Breast epithelium (tissue), 4 donors: Measurements from ENCODE around the gene DBI. TPM values are rescaled to one million over a fixed set of nuclear protein-coding genes. Genes with fewer than 3 reads are reported as not detected.
A peak's percentile ranks its signal among the peaks of the same experiment; 100 is the strongest.

ENCODE experiments used
- DNase-seq, 2 donors: peaks; one replicate each; pipeline ENCODE4 v3.0.0-alpha.2; 2019; ENCODE audit warnings: low spot score in 2 of 2
- H3K27ac ChIP-seq, 2 donors: fragments of 200-600 bp; sonication (generic) in 1 of 2; one replicate each; pipeline ENCODE4 v1.5.1; 2016 to 2019; ENCODE audit warnings: mild to moderate bottlenecking in 1 of 2
- H3K27me3 ChIP-seq, 2 donors: fragments of 200-600 bp; sonication (generic) in 1 of 2; one replicate each; pipeline versions ENCODE4 v1.5.1 to v1.6.0; 2017 to 2019; ENCODE audit warnings: control low read depth in 1 of 2, mild to moderate bottlenecking in 1 of 2
- H3K36me3 ChIP-seq: fragments of 200-600 bp; one replicate; pipeline ENCODE4 v1.5.1; 2019
- H3K4me1 ChIP-seq, 2 donors: fragments of 200-600 bp; sonication (generic); one replicate each; pipeline ENCODE4 v1.5.1; 2016 to 2019; ENCODE audit warnings: control low read depth in 1 of 2
- H3K4me3 ChIP-seq, 3 donors: fragments of 200-600 bp; sonication (generic); 1 replicate in 2 of 3; 2 replicates in 1 of 3; pipeline ENCODE4 v1.5.1; 2016 to 2019; ENCODE audit warnings: mild to moderate bottlenecking in 3 of 3, moderate library complexity in 2 of 3
- H3K9me3 ChIP-seq, 2 donors: fragments of 200-600 bp; sonication (generic) in 1 of 2; one replicate each; pipeline ENCODE4 v1.5.1; 2016 to 2019; ENCODE audit warnings: control low read depth in 1 of 2
- POLR2A ChIP-seq: fragments of 450-650 bp; IDR thresholded peaks from one replicate; pipeline ENCODE4 v1.6.1; 2016; ENCODE audit warnings: antibody characterized with exemption, mild to moderate bottlenecking, moderate library complexity
- POLR2AphosphoS5 ChIP-seq, 3 donors: sonication (generic); formaldehyde crosslinking; IDR thresholded peaks; one replicate each; pipeline ENCODE4 v1.6.1; 2017; ENCODE audit warnings: antibody characterized with exemption in 3 of 3
- intact Hi-C: fragments of 100-400 bp; cut with DNase I; formaldehyde crosslinking; loops from one replicate; pipeline ENCODE4 v1.15.1; 2023; ENCODE audit warnings: low total_unique reads
- total RNA-seq, 3 donors: library from RNA; depleted of rRNA; stranded (reverse); fragments of >200 nt; gene quantifications; one replicate each; pipeline ENCODE4 v1.1.0, GENCODE V29; 2016
- TF ChIP-seq, protein P1 (sequence below), 3 donors: fragments of 450-650 bp; IDR thresholded peaks; one replicate each; pipeline ENCODE4 v1.5.1; 2016 to 2017; ENCODE audit warnings: antibody characterized with exemption in 3 of 3, mild to moderate bottlenecking in 3 of 3, moderate library complexity in 3 of 3

Gene DBI
- total RNA-seq, 3 donors from 2014 or later: 160 to 236 (median 202) TPM

DNA sequence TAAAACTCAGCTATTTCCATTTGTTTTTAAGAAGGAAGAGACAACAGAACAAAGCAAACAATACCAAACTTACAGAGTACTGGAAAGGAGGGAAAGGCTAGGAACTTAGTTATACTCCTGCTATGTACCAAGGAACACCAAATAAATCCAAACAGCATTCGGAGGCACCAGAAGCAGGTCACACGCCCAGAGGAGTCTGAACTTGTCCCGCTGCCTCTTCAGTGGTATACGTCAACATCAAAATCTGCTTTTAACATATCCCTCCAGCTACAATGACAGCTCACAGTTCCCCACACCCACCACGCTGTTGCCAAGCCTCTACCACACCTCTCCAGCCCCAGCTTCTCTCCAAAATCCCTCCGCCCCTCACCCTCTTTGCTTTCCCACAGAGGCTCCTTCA, 17.5 kb upstream of the DBI start:
- H3K9me3 ChIP-seq: no peaks in the 10 kb centered on the region
- DNase-seq: no peak
- TF ChIP-seq POLR2AphosphoS5 (IDR thresholded peaks at IDR 0.05): no peak
- TF ChIP-seq, protein P1, sequence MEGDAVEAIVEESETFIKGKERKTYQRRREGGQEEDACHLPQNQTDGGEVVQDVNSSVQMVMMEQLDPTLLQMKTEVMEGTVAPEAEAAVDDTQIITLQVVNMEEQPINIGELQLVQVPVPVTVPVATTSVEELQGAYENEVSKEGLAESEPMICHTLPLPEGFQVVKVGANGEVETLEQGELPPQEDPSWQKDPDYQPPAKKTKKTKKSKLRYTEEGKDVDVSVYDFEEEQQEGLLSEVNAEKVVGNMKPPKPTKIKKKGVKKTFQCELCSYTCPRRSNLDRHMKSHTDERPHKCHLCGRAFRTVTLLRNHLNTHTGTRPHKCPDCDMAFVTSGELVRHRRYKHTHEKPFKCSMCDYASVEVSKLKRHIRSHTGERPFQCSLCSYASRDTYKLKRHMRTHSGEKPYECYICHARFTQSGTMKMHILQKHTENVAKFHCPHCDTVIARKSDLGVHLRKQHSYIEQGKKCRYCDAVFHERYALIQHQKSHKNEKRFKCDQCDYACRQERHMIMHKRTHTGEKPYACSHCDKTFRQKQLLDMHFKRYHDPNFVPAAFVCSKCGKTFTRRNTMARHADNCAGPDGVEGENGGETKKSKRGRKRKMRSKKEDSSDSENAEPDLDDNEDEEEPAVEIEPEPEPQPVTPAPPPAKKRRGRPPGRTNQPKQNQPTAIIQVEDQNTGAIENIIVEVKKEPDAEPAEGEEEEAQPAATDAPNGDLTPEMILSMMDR (IDR thresholded peaks at IDR 0.05): no peak
- no peak for TF ChIP-seq POLR2A
- intact Hi-C loops: no loop called here
- H3K4me1 ChIP-seq: no peaks in the 10 kb centered on the region
- no peak overlapping the region for H3K4me3 ChIP-seq
- no peaks in the 10 kb centered on the region for H3K36me3 ChIP-seq
- H3K27me3 ChIP-seq: no peaks in the 10 kb centered on the region
- peak overlapping the region in 1 of 2 donors; percentile 16 for H3K27ac ChIP-seq

DNA sequence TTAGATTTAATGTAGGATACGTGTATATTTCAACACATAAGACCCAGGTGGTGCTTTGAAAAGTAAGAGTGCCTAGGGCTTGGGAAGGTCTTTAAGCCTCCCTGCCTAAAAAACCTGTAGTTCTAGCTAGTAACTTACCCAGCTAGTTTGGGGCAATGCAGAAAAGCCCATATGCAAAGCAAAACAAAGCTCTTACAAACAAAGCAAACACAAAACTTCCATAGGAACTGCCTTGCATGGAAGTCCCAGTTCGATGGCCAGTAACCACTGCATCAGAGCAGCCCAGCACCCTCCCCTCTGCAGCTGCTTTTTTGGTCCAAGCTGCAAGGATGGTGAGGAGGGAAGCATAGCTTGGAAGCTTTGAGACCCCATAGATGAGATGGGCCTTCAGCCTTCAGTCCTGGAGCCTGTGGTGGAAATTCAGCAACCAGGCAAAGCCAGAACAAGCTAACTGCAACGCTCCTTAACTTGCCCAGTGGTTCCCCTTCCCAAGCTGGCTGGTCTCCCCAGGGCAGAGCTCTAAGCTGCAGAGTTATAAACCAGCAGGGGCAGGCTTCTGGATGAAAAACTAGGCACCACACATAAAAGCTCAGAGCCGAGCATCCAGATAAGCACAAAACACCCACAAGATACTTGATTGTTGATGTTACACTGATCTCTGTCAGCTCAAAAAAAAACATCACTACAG, 16.3 kb upstream of the DBI start:
- no peaks in the 10 kb centered on the region for H3K36me3 ChIP-seq
- no peak overlapping the region for H3K27ac ChIP-seq
- H3K4me1 ChIP-seq: no peaks in the 10 kb centered on the region
- no peak for DNase-seq
- intact Hi-C loops: no loop called here
- H3K9me3 ChIP-seq: no peaks in the 10 kb centered on the region
- H3K27me3 ChIP-seq: no peaks in the 10 kb centered on the region
- TF ChIP-seq POLR2AphosphoS5 (IDR thresholded peaks at IDR 0.05) (no peak), POLR2A (no peak)
- TF ChIP-seq, protein P1 (IDR thresholded peaks at IDR 0.05): no peak
- H3K4me3 ChIP-seq: no peak overlapping the region

DNA sequence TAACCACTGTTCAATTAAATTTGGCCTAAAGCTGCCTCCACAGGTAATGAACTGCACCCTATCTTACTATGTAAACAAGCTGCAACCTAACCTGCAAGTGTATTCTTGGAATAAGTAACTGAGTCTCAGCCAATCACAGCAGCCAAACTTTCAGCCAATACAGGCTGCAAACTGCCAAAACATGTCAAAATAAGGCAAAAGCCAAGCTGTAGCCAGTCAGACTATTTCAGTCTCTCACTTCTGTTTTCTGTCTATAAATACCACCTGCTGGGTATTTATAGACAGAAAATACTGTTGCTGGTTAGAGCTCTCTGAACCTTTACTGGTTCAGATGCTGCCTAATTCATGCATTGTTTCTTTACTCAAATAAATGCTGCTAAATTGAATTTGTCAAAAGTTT, 14.4 kb upstream of the DBI start:
- no peaks in the 10 kb centered on the region for H3K9me3 ChIP-seq
- intact Hi-C loops: no loop called here
- H3K36me3 ChIP-seq: no peaks in the 10 kb centered on the region
- no peaks in the 10 kb centered on the region for H3K4me1 ChIP-seq
- no peaks in the 10 kb centered on the region for H3K27me3 ChIP-seq
- H3K27ac ChIP-seq: no peak overlapping the region
- no peak overlapping the region for H3K4me3 ChIP-seq
- TF ChIP-seq, protein P1 (IDR thresholded peaks at IDR 0.05): no peak
- DNase-seq: no peak

DNA sequence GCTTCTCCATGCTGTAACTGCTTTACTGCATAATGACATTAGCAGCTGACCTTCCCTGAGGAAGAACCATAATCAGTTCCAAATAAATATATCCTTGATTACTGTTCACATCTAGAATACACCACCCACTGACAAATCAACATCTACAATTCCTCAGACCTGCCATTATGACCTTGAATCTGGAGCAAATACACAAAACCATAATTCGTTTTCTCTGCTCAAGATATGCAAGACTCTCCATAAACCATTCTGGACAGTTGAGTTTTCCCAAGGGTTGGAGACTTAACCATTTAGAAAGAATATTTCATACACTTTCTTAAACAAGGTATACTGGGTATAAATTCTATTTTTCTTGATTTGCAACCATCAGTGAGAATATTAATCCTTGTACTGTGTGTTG, 11.9 kb upstream of the DBI start:
- H3K4me3 ChIP-seq: no peak overlapping the region
- H3K4me1 ChIP-seq: no peaks in the 10 kb centered on the region
- TF ChIP-seq, protein P1 (IDR thresholded peaks at IDR 0.05): no peak
- TF ChIP-seq POLR2A: no peak
- DNase-seq: no peak
- H3K9me3 ChIP-seq: no peaks in the 10 kb centered on the region
- H3K27me3 ChIP-seq: no peaks in the 10 kb centered on the region
- intact Hi-C loops: no loop called here
- no peaks in the 10 kb centered on the region for H3K36me3 ChIP-seq
- H3K27ac ChIP-seq: no peak overlapping the region

DNA sequence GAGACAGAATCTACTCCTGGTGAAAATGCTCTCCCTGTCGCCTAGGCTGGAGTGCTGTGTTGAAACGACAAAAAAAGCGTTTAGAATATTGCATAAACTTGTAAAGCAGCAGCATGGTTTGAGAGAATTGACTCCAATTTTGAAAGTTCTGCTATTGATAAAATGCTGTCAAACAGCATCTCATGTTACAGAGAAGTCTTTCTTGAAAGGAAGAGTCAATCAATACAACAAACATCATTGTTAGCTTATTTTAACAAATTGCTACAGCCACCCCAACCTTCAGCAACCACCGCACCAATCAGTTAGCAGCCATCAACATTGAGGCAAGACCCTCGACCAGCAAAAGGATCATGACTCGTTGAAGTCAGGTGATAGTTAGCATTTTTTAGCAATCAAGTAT, 7.0 kb upstream of the DBI start:
- TF ChIP-seq, protein P1 (IDR thresholded peaks at IDR 0.05): no peak
- TF ChIP-seq POLR2AphosphoS5 (IDR thresholded peaks at IDR 0.05) (no peak), POLR2A (no peak)
- Histone ChIP-seq H3K27me3 (no peaks in the 10 kb centered on the region), H3K4me1 (no peaks in the 10 kb centered on the region), H3K9me3 (no peaks in the 10 kb centered on the region), H3K27ac (no peak overlapping the region), H3K4me3 (no peak overlapping the region), H3K36me3 (no peaks in the 10 kb centered on the region)
- intact Hi-C loops: loop anchor here (2.0 kb wide), 1 partner anchor 29 kb away; no protein-coding TSS in a partner anchor
- no peak for DNase-seq
